ENCODE results near the gene CIPC.

The CIPC gene

GRCh38 chr14:77071938-77072388 is 26.1 kb upstream of the CIPC start:
- DNase-seq, result no peak

DNA sequence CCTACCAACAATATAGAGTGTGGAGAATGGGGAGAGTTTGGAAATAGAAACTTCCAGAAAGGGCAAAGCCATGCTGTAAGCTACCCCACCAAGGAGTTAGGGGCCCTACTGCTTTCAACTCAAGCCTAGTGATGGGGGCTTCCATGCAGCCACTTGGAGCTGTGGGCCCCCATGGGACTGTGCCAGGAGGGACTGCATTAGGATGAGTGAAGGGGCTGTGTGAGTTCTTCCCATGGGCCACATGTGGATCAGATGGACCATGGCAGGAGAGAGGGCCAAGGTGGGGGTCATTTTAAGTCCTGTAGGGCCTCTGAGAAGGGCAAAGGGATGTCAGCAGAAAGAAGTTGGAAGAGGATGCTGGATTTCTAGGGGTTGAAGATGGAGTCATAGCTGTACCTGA is 23.1 kb upstream of the CIPC start:
- no peak for DNase-seq

- no peak for DNase-seq
Observed at GRCh38 chr14:77076113-77076631, 21.9 kb upstream of the CIPC start.

DNA sequence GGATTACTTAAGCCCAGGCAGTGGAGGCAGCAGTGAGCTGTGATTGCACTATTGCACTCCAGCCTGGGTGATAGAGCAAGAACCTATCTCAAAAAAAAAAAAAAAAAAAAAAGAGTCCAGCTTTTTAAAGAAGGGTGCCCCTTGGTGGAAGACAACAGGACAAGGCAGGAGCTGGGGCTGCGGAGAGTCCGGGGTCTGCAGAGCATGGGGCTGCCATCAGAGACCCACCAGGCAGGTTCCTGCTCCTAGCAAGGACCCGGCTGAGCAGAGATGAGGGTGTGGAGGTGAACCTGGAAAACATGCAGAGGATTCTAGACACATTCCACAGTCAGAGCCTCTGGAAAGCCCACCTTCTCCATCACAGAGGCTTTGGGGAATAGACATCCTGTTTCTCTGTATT is 21.0 kb upstream of the CIPC start:
- DNase-seq, result no peak

DNA sequence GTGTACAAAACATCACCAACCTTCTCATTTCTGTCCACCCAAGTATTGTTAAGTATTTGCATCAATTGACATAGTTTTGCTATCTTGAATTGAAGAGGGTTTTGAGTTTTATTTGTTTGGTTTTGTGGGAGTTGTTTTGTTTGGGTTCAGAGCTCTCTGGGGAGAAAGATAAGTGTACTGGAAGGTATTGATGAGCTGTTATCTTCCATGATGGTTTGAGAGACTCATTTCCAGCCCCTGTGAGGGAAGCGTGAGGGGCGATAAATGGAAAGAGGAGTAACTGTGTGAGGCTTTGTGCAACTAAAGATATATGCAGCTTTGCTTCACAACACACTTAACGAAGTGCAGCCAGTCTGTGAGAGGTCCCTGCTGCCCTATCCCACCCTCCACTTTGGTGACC is 15.7 kb upstream of the CIPC start:
- DNase-seq, result no peak

- DNase-seq, result no peak
Observed at GRCh38 chr14:77083082-77083481, 15.0 kb upstream of the CIPC start.

GRCh38 chr14:77084985-77085384 is 13.1 kb upstream of the CIPC start:
- no peak for DNase-seq

DNA sequence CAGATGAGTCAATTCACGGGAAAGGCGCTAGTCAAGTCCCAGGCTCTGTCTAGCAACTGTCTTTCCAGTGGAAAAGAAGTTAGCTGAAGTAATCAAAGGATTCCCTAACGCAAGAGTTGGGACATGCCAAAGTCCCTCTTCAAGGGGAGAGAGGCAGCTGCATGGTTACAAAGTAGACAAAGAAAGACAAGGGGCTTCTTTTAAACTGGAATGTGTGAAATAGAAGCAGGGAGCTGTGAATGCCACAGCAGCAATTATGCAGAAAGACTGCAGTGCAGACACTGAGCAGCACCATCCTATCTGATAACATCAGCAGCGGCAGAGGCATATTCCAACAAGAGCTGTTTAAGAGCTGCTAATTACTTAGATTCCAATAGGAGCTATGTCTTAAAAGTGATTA is 12.5 kb upstream of the CIPC start:
- no peak for DNase-seq

- DNase-seq, result no peak
Observed at GRCh38 chr14:77086017-77086727, 11.9 kb upstream of the CIPC start.

DNA sequence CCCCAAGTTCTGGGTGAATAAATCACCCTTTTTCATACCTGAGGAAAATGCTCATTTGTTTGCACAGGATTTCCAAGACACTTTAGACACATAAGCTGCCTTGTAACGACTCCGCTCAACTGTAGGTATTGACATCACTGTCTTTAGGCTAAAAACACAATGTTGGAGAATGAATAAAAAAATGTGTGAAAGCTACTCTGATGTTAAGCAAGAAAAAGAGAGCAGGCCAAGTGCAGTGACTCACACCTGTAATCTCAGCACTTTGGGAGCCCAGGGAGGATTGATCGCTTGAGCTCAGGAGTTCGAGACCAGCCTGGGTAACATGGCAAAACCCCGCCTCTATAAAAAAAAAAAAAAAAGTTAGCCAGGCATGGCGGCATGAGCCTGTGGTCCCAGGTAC is 11.1 kb upstream of the CIPC start:
- no peak for DNase-seq

DNA sequence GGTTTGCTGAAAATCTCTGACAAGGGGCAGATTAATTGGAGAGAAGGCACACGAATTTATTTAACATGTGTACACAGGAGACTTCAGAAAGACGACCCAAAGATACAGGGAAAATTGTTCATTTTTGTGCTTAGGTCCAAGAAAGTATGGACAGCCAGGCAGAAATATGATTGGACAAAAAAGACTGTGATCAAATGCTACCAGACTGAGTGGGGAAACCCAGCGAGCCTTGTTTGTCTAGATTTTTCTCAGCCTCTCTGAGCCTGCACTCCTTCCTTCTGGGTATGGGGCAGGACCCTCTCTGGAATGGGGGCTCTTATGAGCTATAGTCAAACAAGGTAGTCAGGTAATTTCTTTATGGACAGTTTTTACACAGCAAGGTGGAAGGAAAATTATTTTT is 10.4 kb upstream of the CIPC start:
- DNase-seq, result no peak

DNA sequence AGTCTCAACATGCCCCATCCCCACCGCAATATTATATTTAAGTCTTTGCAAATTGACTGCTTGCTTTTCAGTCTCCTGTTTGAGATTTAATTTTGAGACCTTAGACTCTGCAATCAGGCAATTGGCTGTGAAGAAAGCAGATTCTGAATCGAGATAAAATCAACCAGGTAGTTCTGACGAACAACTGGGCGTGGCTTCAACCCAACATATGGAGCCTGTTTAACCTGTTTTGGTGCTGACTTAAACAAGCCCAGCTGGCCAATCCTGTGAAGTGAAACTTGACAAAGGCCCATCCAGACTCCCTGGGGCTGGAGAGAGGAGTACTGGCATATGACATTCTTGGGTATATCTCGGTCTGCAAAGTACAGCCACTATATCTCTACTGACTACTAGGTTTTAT is 9.8 kb upstream of the CIPC start:
- no peak for DNase-seq

- no peak for DNase-seq
Observed at GRCh38 chr14:77088645-77089044, 9.4 kb upstream of the CIPC start.

- no peak for DNase-seq
Observed at GRCh38 chr14:77091518-77091917, 6.5 kb upstream of the CIPC start.

DNA sequence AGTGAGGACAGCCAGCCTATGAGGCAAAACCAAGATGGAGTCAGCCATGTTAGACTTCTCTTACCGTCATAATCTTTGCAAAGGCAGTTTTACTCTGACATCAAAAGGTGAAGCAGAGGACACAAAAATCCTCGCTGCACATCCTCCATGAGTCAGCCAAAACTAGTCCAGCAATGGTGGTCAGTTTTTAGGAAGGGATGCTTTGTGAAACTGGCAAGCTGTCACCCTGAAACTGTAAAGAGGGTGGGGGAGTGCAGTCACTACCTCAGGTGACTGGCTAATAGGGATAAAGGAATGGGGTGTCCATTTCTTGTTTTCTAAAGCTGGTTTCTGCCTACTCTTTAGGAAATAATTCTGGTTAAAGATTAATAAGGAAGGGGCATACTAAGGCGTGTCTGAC is 5.4 kb upstream of the CIPC start:
- no peak for DNase-seq

GRCh38 chr14:77094672-77095284 is 3.3 kb upstream of the CIPC start:
- peak in 1 of 2 experiments; percentile 27 for DNase-seq

- DNase-seq, result no peak
Observed at GRCh38 chr14:77097006-77097699, 905 bp upstream of the CIPC start.

DNA sequence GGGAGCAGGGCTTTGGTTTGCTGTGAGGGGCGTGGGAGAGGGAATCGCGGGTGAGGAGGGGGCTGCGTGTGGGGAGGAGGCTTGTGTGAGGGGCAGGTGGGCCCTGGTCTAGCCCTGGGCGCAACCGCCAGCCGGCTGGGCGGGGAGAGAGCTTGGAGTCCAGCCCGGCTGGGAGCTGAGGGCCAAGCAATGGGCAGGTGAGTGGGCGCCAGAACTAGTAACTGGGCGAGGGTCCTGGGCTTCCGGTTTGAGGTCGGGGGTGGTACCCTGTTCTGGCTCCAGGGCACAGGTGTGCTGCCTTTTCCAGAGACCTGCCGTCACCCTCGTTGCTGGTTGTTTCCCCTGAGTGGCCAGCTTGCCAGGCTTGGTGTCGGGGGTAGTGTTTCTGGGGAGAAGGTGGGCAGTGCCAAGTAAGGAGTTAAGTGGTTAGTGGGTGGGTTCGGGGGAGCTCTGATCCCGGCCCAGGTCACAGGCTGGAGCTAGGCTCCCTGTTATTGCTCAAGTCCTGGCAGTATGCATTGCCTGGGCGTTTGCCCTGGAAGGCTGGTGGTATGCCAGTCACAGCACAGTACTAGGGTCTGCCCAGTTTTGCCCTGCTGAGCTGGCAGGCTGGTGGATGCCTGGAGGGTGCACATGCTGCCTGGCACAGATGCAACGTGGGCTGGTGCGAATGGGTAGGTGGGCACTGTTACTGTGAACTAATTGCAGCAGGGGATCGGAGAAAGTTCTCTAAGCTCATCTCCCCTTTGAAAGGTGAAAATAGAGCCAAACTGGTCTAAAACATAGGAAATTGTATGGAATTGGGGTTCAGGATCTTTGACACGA is 683 bp downstream of the CIPC start:
- peak; percentile 75 to 77 for DNase-seq

DNA sequence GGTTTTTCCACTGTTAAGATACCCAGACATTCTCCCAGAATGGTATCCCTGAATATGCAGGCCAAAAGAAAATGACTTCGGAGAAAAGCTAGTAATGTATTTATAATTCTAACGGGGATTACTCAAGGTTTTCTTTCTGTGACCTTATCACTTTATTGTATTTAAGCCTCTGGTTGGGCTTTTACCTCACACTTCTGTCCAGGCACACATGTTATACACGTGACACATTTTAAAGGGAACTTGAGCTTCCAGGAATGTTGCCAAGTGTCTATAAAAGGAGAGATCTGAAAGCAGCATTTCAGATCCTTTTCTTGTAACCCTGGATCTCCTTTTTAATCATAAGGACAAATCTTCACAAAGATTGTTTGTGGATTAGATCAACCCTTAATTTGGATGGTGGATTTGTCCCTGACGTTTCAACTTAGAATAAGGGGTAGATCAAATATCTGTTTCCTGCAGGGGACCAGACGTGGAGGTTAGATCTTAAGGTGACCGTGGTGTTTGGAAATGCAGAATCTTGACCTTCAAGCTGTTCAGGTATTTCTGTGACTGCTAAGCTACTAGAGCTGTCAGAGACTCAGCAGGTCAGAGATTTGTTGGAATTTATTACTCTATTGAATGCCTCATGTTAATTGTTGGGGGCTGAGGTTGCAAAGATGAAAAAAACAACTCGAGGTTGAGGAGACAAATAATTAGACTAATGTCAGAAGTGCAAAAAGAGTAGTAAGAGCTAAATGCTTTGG is 1.5 kb downstream of the CIPC start:
- DNase-seq, result no peak

GRCh38 chr14:77100961-77101360 is 2.9 kb downstream of the CIPC start:
- no peak for DNase-seq

- DNase-seq, result no peak
Observed at GRCh38 chr14:77102154-77102553, 4.1 kb downstream of the CIPC start.

GRCh38 chr14:77103475-77103874 is 5.4 kb downstream of the CIPC start:
- DNase-seq, result no peak

All from cerebellar nuclear complex (tissue), 1 donor.